ENCODE data around the gene ZNF518A. TPM values are rescaled to one million over a fixed set of nuclear protein-coding genes. Genes with fewer than 3 reads are reported as not detected.
A peak's percentile ranks its signal among the peaks of the same experiment; 100 is the strongest.

Gene ZNF518A
- total and polyA plus RNA-seq, 2 of the 13 experiments (the other 11 are each of a cell fraction or from before 2014, with no cell fraction given): 21.7 to 37.1 TPM

GRCh38 chr10:96124230-96125141, 5.6 kb upstream of the ZNF518A start (continued):
- TF ChIP-seq ZNF513 (CRISPR knock-in tag; conservative IDR thresholded peaks at IDR 0.05): no peak
- TF ChIP-seq ATF5 (CRISPR knock-in tag; IDR thresholded peaks at IDR 0.05; ENCODE audit: low read depth): no peak
- TF ChIP-seq ESRRA (CRISPR knock-in tag; IDR thresholded peaks at IDR 0.05; ENCODE audit: low read depth): no peak
- peak; percentile 75; the same call in 1 of the 2 replicates for TF ChIP-seq FLYWCH1 (CRISPR knock-in tag; IDR thresholded peaks at IDR 0.05)
- TF ChIP-seq TBP (CRISPR knock-in tag; IDR thresholded peaks at IDR 0.05): no peak
- 0 out of 2 replicates have a peak, but pooled peaks have one; percentile 23 for TF ChIP-seq ZNF124 (CRISPR knock-in tag; IDR thresholded peaks at IDR 0.05)
- no peak for TF ChIP-seq ELK4 (CRISPR knock-in tag; IDR thresholded peaks at IDR 0.05; ENCODE audit: borderline replicate concordance)
- TF ChIP-seq ISX (CRISPR knock-in tag; conservative IDR thresholded peaks at IDR 0.05): no peak
- TF ChIP-seq PHF8 (CRISPR knock-in tag; IDR thresholded peaks at IDR 0.05): peak; percentile 52; the same call in 1 of the 2 replicates
- no peak for TF ChIP-seq ZNF580 (CRISPR knock-in tag; IDR thresholded peaks at IDR 0.05; ENCODE audit: borderline replicate concordance, low read depth)
- TF ChIP-seq ELF3 (CRISPR knock-in tag; IDR thresholded peaks at IDR 0.05): no peak
- TF ChIP-seq SPEN (CRISPR knock-in tag; IDR thresholded peaks at IDR 0.05; ENCODE audit: low read depth): peak; percentile 53; the same call in 1 of the 2 replicates
- no peak for TF ChIP-seq SNRNP70 (IDR thresholded peaks at IDR 0.05; ENCODE audit: low read depth, low read length)
- TF ChIP-seq ZMYM2 (CRISPR knock-in tag; IDR thresholded peaks at IDR 0.05): no peak; the same call in 1 of the 2 replicates
- TF ChIP-seq MYPOP (CRISPR knock-in tag; IDR thresholded peaks at IDR 0.05): no peak
- no peak; the same call in 1 of the 2 replicates for TF ChIP-seq ZBTB21 (CRISPR knock-in tag; IDR thresholded peaks at IDR 0.05)
- TF ChIP-seq ZNF503 (CRISPR knock-in tag; IDR thresholded peaks at IDR 0.05): no peak
- no peak for TF ChIP-seq ZBTB8A (CRISPR knock-in tag; IDR thresholded peaks at IDR 0.05; ENCODE audit: borderline replicate concordance, low read depth)
- TF ChIP-seq ARNT2 (CRISPR knock-in tag; IDR thresholded peaks at IDR 0.05; ENCODE audit: low read depth): no peak
- peak; percentile 75 for TF ChIP-seq TAF1 (CRISPR knock-in tag; IDR thresholded peaks at IDR 0.05)
- no peak for TF ChIP-seq RFX5 (IDR thresholded peaks at IDR 0.05; ENCODE audit: low read depth, low read length)
- no peak for TF ChIP-seq ZNF207 (IDR thresholded peaks at IDR 0.05; ENCODE audit: borderline replicate concordance)
- TF ChIP-seq ZNF329 (CRISPR knock-in tag; IDR thresholded peaks at IDR 0.05; ENCODE audit: low read depth): no peak
